CD4-positive, alpha-beta memory T cell (primary cell): ENCODE measurements around the gene RANBP3. TPM values are rescaled to one million over a fixed set of nuclear protein-coding genes. Genes with fewer than 3 reads are reported as not detected.

ENCODE experiments used
- CTCF ChIA-PET: fragments of 350-600 bp; sonication (Branson Sonifier 250); formaldehyde crosslinking; loops from one replicate; lab custom pipeline; 2021; ENCODE audit warnings: inconsistent platforms; ENCODE audit not compliant: partially characterized antibody; lab: Charles Lee
- POLR2A ChIA-PET: fragments of 350-600 bp; sonication (Branson Sonifier 250); formaldehyde crosslinking; loops from one replicate; lab custom pipeline; 2021; ENCODE audit not compliant: partially characterized antibody; lab: Charles Lee
- DNase-seq, 5 donors: peaks; one replicate each; pipeline versions ENCODE4 v3.0.0 to v3.0.0-alpha.2; 2020 to 2022; ENCODE audit warnings: mixed read lengths in 1 of 5
- H3K27ac ChIP-seq: one replicate; pipeline ENCODE4 v1.7.0; 2013; ENCODE audit warnings: low read depth, low read length
- H3K27me3 ChIP-seq: 2 replicates; pipeline ENCODE4 v1.7.0; 2013; ENCODE audit warnings: mild to moderate bottlenecking, low read length, moderate library complexity; ENCODE audit not compliant: insufficient read depth
- H3K36me3 ChIP-seq: 2 replicates; pipeline ENCODE4 v1.7.0; 2013; ENCODE audit warnings: mild to moderate bottlenecking, low read length, moderate library complexity; ENCODE audit not compliant: insufficient read depth
- H3K4me1 ChIP-seq: 2 replicates; pipeline ENCODE4 v1.7.0; 2013; ENCODE audit warnings: mild to moderate bottlenecking, low read length, moderate library complexity; ENCODE audit not compliant: insufficient read depth
- H3K4me3 ChIP-seq, 2 donors: one replicate each; pipeline ENCODE4 v1.7.0; 2013; ENCODE audit warnings: low read length in 2 of 2, mild to moderate bottlenecking in 1 of 2
- H3K9me3 ChIP-seq, 2 donors: one replicate each; pipeline ENCODE4 v1.7.0; 2013; ENCODE audit warnings: low read length in 2 of 2, control low read depth in 1 of 2; ENCODE audit not compliant: control insufficient read depth in 1 of 2
- H3K27ac Mint-ChIP-seq, 7 donors: one replicate each; pipeline ENCODE4 v1.8.0; 2020 to 2021; ENCODE audit warnings: mixed read lengths in 7 of 7, mild to moderate bottlenecking in 6 of 7, inconsistent platforms in 3 of 7, moderate library complexity in 3 of 7
- H3K27me3 Mint-ChIP-seq, 2 donors: one replicate each; pipeline ENCODE4 v1.8.0; 2020 to 2021; ENCODE audit warnings: mixed read lengths in 2 of 2
- H3K36me3 Mint-ChIP-seq, 2 donors: one replicate each; pipeline ENCODE4 v1.8.0; 2020 to 2021; ENCODE audit warnings: mixed read lengths in 2 of 2, inconsistent platforms in 1 of 2, mild to moderate bottlenecking in 1 of 2
- H3K4me1 Mint-ChIP-seq, 4 donors: one replicate each; pipeline ENCODE4 v1.8.0; 2020 to 2021; ENCODE audit warnings: mixed read lengths in 4 of 4, mild to moderate bottlenecking in 1 of 4
- H3K4me3 Mint-ChIP-seq, 8 donors: one replicate each; pipeline ENCODE4 v1.8.0; 2020 to 2021; ENCODE audit warnings: mixed read lengths in 8 of 8, mild to moderate bottlenecking in 7 of 8, moderate library complexity in 6 of 8, inconsistent platforms in 3 of 8
- H3K9me3 Mint-ChIP-seq, 8 donors: one replicate each; pipeline ENCODE4 v1.8.0; 2020 to 2021; ENCODE audit warnings: mixed read lengths in 8 of 8, mild to moderate bottlenecking in 5 of 8, inconsistent platforms in 3 of 8, moderate library complexity in 1 of 8
- intact Hi-C: fragments of 100-400 bp; cut with micrococcal nuclease; formaldehyde crosslinking; loops from one replicate; pipeline ENCODE4 v1.15.1; 2023
- polyA plus RNA-seq, 2 donors: library from polyadenylated mRNA; unstranded; fragments of 300-500 nt; fragmentation: Illumina TruSeq; gene quantifications; one replicate each; pipeline ENCODE4 v1.2.3, GENCODE V29; 2021
- total RNA-seq, 2 experiments: library from RNA; stranded (reverse); gene quantifications; one replicate each; pipeline ENCODE4 v1.2.3, GENCODE V29; 2021

The RANBP3 gene
- total and polyA plus RNA-seq, 4 experiments from 2014 or later: 3.4 to 94.9 (median 47.9) TPM

DNA sequence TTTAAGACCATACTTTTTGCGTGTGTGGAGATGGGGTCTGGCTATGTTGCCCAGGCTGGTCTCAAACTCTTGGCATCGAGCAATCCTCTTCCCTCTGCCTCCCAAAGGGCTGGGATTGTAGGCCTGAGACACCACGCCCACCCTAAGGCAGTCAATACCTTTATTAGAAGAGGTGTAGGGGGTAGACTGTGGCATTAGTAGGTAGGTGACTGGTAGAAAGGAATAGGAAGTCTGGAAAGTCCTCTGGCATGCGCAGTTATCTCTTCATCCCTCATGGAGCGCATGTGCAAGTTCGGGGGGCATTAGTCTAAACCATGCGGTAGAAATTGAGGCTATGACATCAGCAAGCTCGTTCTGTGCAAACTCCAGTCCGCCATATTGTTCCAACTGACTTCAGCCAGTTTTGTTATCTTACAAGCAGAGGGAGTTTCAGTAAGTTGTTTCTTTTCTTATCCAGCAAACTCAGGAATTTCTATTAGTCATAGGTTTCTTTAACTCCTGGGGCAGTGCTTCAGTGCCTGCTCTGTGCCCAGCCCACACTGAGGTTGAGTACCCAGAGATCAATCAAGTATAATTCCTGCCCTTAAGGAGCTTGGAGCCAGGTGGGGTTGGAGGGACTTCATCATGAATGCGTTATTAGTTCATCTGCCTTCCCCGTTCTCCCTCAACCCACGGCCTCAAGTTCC lies 7.3 kb upstream of the RANBP3 start:
- Mint-ChIP-seq H3K27ac (peak overlapping the region in 1 of 7 donors; percentile 39), H3K27me3 (no peaks in the 10 kb centered on the region), H3K9me3 (peaks cover 0 to 3% (median 0%) of the 10 kb centered on the region in 8 donors), H3K36me3 (no peaks in the 10 kb centered on the region), H3K4me3 (no peak overlapping the region), H3K4me1 (peaks cover 9 to 29% (median 19%) of the 10 kb centered on the region in 4 donors)
- CTCF ChIA-PET: interaction anchor here (0.9 to 5.0 kb wide), 9 partner anchors 15 to 181 kb away, joined by 3 to 36 read pairs (median 4); partner anchors contain the start of genes NDUFA11 and VMAC
- POLR2A ChIA-PET: no interaction called here
- Histone ChIP-seq H3K27me3 (no peaks in the 10 kb centered on the region), H3K27ac (no peak overlapping the region), H3K4me1 (peaks cover 28% of the 10 kb centered on the region), H3K4me3 (no peak overlapping the region), H3K36me3 (no peaks in the 10 kb centered on the region), H3K9me3 (no peaks in the 10 kb centered on the region)
- intact Hi-C loops: no loop called here
- no peak for DNase-seq

DNA sequence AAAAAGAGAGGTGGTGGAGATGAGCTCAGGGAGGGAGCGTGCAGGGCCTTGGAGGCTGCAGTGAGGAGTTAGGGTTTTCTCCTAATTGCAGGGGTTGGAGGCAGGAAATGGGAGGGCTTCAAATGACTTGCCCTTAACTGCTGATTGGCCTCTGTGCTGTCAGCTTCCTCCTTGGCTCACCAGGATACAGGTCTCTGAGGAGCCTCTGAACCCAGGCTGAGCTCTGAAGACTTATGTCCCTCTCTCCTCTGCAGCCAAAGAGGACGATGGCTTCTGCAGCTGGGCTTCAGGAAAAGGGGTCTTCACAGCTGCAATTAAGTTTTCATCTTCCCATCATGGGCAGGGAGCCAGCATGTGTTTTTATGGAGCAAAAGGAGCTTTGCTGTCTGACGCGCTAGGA lies 6.7 kb upstream of the RANBP3 start:
- Mint-ChIP-seq H3K36me3 (no peaks in the 10 kb centered on the region), H3K27me3 (no peaks in the 10 kb centered on the region), H3K27ac (no peak overlapping the region), H3K9me3 (peaks cover 0 to 3% (median 0%) of the 10 kb centered on the region in 8 donors), H3K4me3 (no peak overlapping the region), H3K4me1 (peaks cover 10 to 35% (median 22%) of the 10 kb centered on the region in 4 donors)
- DNase-seq: no peak
- intact Hi-C loops: no loop called here
- Histone ChIP-seq H3K36me3 (no peaks in the 10 kb centered on the region), H3K27ac (no peak overlapping the region), H3K4me1 (peaks cover 34% of the 10 kb centered on the region), H3K27me3 (no peaks in the 10 kb centered on the region), H3K9me3 (no peaks in the 10 kb centered on the region), H3K4me3 (no peak overlapping the region)
- ChIA-PET POLR2A (interaction anchor here (1.4 kb wide), 1 partner anchor 23 kb away, joined by 6 read pairs; no protein-coding TSS in a partner anchor), CTCF (interaction anchor here (0.8 to 5.0 kb wide), 9 partner anchors 8 to 180 kb away, joined by 3 to 36 read pairs (median 4); partner anchors contain the start of genes NDUFA11 and VMAC)

DNA sequence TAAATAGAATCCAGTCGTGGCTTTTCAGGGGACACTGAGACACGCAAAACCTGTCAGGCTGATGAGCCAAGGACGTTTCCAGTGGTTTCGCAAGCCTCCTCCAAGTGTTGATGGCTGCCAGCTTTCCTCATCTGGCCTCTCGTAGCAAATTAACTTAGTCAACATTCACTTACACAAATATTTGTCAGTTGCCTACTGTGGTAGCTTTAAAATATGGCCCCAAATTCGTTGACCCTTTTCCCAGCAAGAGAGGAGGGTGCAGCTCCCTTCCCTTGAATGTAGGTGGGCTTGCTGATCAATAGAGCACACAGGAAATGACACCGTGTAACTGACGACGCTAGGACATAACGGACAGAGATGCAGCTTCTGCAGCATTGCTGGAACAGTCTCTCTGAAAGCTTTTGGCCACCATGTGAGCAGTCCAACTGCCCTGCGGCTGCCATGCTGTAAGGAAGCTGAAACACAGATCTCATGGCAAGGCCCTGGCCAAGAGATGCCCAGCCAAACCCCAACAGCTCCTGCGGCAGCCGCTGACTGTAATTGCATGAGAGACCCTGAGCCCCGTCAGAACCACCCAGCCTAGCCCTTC lies 5.5 kb upstream of the RANBP3 start:
- H3K27ac Mint-ChIP-seq: peak overlapping the region; percentile 70 to 92 (median 82)
- H3K4me3 Mint-ChIP-seq: peak overlapping the region in 7 of 8 donors; percentile 36 to 53 (median 48)
- H3K4me1 Mint-ChIP-seq: peaks cover 14 to 43% (median 29%) of the 10 kb centered on the region in 4 donors
- Histone ChIP-seq H3K9me3 (no peaks in the 10 kb centered on the region), H3K4me3 (no peak overlapping the region), H3K27ac (peak overlapping the region; percentile 51), H3K4me1 (peaks cover 46% of the 10 kb centered on the region), H3K27me3 (no peaks in the 10 kb centered on the region), H3K36me3 (no peaks in the 10 kb centered on the region)
- POLR2A ChIA-PET: interaction anchor here (1.4 kb wide), 1 partner anchor 22 kb away, joined by 6 read pairs; no protein-coding TSS in a partner anchor
- CTCF ChIA-PET: interaction anchor here (0.8 to 5.0 kb wide), 7 partner anchors 9 to 79 kb away, joined by 4 to 36 read pairs (median 6); partner anchors contain the start of genes NDUFA11 and VMAC
- no peak for DNase-seq
- peaks cover 0 to 3% (median 0%) of the 10 kb centered on the region in 8 donors for H3K9me3 Mint-ChIP-seq
- H3K27me3 Mint-ChIP-seq: no peaks in the 10 kb centered on the region
- intact Hi-C loops: no loop called here
- no peaks in the 10 kb centered on the region for H3K36me3 Mint-ChIP-seq

DNA sequence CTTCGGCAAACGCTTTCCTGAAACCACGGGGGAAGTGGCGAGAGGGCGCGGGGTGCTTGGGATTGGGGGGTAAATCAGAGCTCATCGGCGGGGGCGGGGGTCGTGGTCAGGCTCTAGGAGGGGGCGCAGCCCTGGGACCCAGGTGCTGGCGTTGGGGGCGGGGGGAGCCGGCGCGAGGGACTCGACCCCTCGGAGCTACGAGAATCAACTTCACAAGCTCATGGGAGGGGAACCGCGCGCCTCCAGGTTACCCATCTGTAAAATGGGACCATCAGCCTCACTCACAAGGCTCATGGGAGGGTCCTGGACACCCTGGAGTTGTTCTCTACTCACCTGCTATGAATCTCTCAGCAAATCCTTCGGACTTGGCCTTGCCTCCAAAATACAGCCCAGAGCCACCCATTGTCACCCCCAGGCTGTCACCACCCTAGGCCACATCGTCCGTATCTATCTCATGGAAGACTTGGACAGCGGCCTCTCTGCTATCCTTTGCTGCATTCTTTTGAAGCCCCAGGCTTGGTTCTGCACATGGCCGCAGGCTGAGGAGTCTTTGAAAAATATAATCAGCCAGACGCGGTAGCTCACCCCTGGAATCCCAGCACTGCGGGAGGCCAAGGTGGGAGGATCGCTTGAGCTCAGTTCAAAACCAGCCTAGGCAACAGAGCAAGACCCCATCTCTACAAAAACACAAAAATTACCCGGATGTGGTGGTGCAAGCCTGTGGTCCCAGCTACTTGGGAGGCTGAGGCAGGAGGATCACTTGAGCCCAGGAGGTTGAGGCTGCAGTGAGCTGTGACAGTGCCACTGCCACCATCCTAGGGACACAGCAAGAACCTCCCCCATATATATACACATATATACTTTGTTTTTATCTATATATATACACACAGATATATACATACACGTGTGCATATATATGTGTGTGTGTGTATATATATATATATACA lies 939 bp upstream of the RANBP3 start:
- peak overlapping the region; percentile 90 to 97 (median 94) for H3K27ac Mint-ChIP-seq
- Histone ChIP-seq H3K36me3 (peaks cover 6% of the 10 kb centered on the region), H3K4me1 (peaks cover 65% of the 10 kb centered on the region), H3K4me3 (peak overlapping the region; percentile 73 to 81), H3K27me3 (no peaks in the 10 kb centered on the region), H3K27ac (peak overlapping the region; percentile 84), H3K9me3 (no peaks in the 10 kb centered on the region)
- peak overlapping the region; percentile 91 to 99 (median 92) for H3K4me3 Mint-ChIP-seq
- DNase-seq: no peak
- H3K9me3 Mint-ChIP-seq: peaks cover 0 to 2% (median 0%) of the 10 kb centered on the region in 8 donors
- intact Hi-C loops: loop anchor here (1.0 to 5.0 kb wide), 7 partner anchors 11 to 298 kb away; partner anchors contain the start of genes CATSPERD, DUS3L, HSD11B1L and LONP1
- no peaks in the 10 kb centered on the region for H3K27me3 Mint-ChIP-seq
- peaks cover 6 to 30% of the 10 kb centered on the region in 2 donors for H3K36me3 Mint-ChIP-seq
- ChIA-PET POLR2A (interaction anchor here (1.2 to 4.5 kb wide), 10 partner anchors 11 to 356 kb away, joined by 3 to 47 read pairs (median 6); partner anchors contain the start of genes CATSPERD, DUS3L, LONP1 and NDUFA11), CTCF (interaction anchor here (1.1 to 6.1 kb wide), 7 partner anchors 9 to 289 kb away, joined by 3 to 68 read pairs (median 5); partner anchors contain the start of genes NRTN and RPL36)
- peaks cover 39 to 72% (median 57%) of the 10 kb centered on the region in 4 donors for H3K4me1 Mint-ChIP-seq

DNA sequence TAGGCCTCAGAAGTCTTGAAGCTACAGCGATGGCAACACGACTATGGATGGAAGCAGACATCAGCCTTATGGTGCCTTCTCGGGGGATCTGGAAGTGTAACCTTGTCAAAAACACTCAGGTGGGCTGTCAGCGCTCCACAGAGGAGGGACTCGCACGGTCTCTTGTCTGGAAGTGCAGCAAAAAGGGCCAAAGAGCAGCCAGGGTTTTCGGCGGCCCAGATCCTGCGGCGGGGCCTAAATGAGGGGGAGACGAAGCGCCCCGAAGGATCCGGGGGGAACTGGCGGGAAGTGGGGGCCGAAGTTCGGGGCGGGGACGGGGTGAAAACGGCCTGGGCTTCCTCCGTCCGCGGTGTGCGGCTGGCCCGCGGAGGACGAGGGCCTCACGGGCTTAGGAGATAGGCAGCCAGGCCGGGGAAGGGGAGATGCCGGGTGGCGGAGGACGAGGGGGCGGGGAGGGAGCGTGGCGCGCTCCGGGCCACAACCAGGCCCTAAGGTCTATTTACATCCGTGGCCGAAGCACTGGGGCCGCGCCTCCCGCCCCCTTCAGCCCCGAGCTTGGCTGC lies 637 bp downstream of the RANBP3 start:
- Histone ChIP-seq H3K27ac (peak overlapping the region; percentile 84), H3K36me3 (peaks cover 9% of the 10 kb centered on the region), H3K27me3 (no peaks in the 10 kb centered on the region), H3K4me1 (peaks cover 70% of the 10 kb centered on the region), H3K4me3 (peak overlapping the region; percentile 78 to 81), H3K9me3 (no peaks in the 10 kb centered on the region)
- DNase-seq: peak in 1 of 5 donors; percentile 14
- H3K36me3 Mint-ChIP-seq: peaks cover 6 to 36% of the 10 kb centered on the region in 2 donors
- H3K4me3 Mint-ChIP-seq: peak overlapping the region; percentile 91 to 96 (median 92)
- peak overlapping the region; percentile 94 to 96 (median 95) for H3K27ac Mint-ChIP-seq
- H3K27me3 Mint-ChIP-seq: no peaks in the 10 kb centered on the region
- H3K9me3 Mint-ChIP-seq: peaks cover 0 to 2% (median 0%) of the 10 kb centered on the region in 8 donors
- CTCF ChIA-PET: interaction anchor here (0.6 to 6.1 kb wide), 4 partner anchors 10 to 239 kb away, joined by 3 to 68 read pairs (median 18); partner anchors contain the start of gene NRTN
- intact Hi-C loops: loop anchor here (5.0 kb wide), 1 partner anchor 135 kb away; the partner anchor contains the start of gene RFX2
- POLR2A ChIA-PET: interaction anchor here (1.4 to 4.5 kb wide), 8 partner anchors 9 to 355 kb away, joined by 3 to 47 read pairs (median 10); partner anchors contain the start of genes DUS3L, NDUFA11, SAFB and SAFB2
- peaks cover 40 to 73% (median 51%) of the 10 kb centered on the region in 4 donors for H3K4me1 Mint-ChIP-seq

DNA sequence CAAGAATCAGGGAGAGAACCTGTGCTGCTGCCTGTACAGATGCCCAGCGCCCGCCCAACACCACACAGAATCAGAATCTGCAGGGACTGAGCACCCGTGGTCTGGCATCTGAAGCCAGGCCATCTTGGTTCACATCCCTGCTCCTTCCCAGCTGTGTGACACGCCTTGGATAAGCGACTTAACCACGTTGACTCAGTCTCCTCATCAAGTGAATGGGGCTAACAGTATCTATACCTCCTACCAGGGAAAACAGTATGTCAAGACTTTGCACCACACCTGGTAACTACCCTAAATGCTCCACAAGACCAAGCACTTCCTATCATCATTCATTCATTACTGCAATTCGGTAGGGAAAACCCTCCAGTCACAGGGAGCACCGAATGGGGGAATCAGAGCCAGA lies 1.2 kb downstream of the RANBP3 start:
- Mint-ChIP-seq H3K9me3 (peaks cover 0 to 2% (median 0%) of the 10 kb centered on the region in 8 donors), H3K27me3 (no peaks in the 10 kb centered on the region), H3K36me3 (peaks cover 6 to 40% of the 10 kb centered on the region in 2 donors), H3K4me3 (peak overlapping the region; percentile 91 to 96 (median 92)), H3K4me1 (peaks cover 43 to 75% (median 56%) of the 10 kb centered on the region in 4 donors), H3K27ac (peak overlapping the region; percentile 94 to 96 (median 95))
- intact Hi-C loops: loop anchor here (5.0 kb wide), 1 partner anchor 136 kb away; the partner anchor contains the start of gene RFX2
- H3K27ac ChIP-seq: peak overlapping the region; percentile 84
- H3K4me1 ChIP-seq: peaks cover 75% of the 10 kb centered on the region
- no peak for DNase-seq
- POLR2A ChIA-PET: interaction anchor here (2.3 to 4.5 kb wide), 5 partner anchors 13 to 149 kb away, joined by 6 to 47 read pairs (median 23); partner anchors contain the start of genes NDUFA11 and VMAC
- peak overlapping the region; percentile 78 to 81 for H3K4me3 ChIP-seq
- H3K9me3 ChIP-seq: no peaks in the 10 kb centered on the region
- CTCF ChIA-PET: interaction anchor here (0.6 to 6.1 kb wide), 2 partner anchors 10 to 238 kb away, joined by 3 to 68 read pairs; no protein-coding TSS in a partner anchor
- peaks cover 13% of the 10 kb centered on the region for H3K36me3 ChIP-seq
- H3K27me3 ChIP-seq: no peaks in the 10 kb centered on the region
